Measurements from ENCODE around the gene RPS21.

The RPS21 gene

DNA sequence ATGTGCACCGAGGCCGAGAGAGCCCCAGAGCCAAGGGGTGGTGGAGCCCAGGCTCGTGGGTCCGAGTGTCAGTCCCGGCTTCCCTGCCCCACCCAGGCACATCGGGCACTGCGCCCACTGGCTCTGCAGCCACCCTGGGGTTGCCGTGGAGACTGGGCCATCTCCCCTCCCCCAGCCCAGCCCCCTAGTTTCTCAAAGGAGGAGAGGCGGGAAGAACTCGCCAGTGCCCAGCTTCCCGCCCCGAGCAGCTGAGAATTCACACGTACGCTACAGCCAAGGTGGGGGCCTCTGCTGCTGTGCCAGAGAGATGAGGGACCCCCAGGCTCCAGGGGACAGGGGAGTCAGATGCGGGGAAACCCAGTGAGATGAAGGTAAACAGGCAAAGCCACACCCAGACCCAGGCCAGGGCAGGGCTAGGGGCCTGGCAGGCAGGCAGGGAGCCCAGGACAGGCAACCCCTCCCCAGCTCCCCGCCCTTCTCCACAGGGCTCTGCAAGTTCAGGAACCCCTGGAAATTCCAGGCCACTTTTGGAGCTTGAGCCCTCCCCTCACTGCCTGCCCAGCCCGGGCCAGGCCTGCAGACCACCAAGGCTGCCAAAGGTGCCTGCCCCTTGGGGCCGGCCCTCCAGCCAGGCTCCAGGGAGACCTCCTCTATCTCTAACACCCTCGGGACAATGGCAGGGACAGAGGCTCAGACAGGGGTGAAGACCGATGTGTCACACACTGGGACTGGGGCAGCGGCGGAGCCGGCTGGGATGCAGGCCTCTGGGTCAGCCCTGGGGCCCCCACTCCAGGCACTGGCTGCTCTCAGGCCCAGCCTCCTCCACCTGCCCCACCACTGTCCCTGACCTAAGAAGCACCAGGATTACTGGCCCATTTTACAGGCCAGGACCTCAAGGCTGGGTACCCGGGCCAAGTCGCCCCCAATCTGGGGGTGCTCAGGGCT is 25.8 kb upstream of the RPS21 start:
- Histone ChIP-seq H3K9me3 (ENCODE audit: insufficient read depth, low read length) (no peaks in the 10 kb centered on the region), H3K9me2 (replicated peaks; ENCODE audit: insufficient read depth, low read length) (no peaks in the 10 kb centered on the region), H3K4me3 (ENCODE audit: insufficient read depth, low read length, poor library complexity, severe bottlenecking) (no peak overlapping the region), H3K36me3 (ENCODE audit: low read length) (no peaks in the 10 kb centered on the region), H3K27me3 (ENCODE audit: low read length) (no peaks in the 10 kb centered on the region), H3K9ac (ENCODE audit: low read length) (no peak overlapping the region), H2AFZ (ENCODE audit: low read depth, low read length, severe bottlenecking) (no peak overlapping the region), H3K27ac (ENCODE audit: low read depth, low read length) (no peak overlapping the region), H3K79me2 (ENCODE audit: insufficient read depth, low read length) (no peaks in the 10 kb centered on the region), H3F3A (ENCODE audit: insufficient read depth) (no peaks in the 10 kb centered on the region), H3K4me2 (ENCODE audit: low read depth, low read length, poor library complexity, severe bottlenecking) (no peak overlapping the region), H4K20me1 (ENCODE audit: low read depth, low read length) (no peaks in the 10 kb centered on the region)
- TF ChIP-seq, protein P1, sequence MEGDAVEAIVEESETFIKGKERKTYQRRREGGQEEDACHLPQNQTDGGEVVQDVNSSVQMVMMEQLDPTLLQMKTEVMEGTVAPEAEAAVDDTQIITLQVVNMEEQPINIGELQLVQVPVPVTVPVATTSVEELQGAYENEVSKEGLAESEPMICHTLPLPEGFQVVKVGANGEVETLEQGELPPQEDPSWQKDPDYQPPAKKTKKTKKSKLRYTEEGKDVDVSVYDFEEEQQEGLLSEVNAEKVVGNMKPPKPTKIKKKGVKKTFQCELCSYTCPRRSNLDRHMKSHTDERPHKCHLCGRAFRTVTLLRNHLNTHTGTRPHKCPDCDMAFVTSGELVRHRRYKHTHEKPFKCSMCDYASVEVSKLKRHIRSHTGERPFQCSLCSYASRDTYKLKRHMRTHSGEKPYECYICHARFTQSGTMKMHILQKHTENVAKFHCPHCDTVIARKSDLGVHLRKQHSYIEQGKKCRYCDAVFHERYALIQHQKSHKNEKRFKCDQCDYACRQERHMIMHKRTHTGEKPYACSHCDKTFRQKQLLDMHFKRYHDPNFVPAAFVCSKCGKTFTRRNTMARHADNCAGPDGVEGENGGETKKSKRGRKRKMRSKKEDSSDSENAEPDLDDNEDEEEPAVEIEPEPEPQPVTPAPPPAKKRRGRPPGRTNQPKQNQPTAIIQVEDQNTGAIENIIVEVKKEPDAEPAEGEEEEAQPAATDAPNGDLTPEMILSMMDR (IDR thresholded peaks at IDR 0.05; ENCODE audit: insufficient read depth, low read length, poor library complexity, severe bottlenecking), result no peak
- no peak for TF ChIP-seq EZH2phosphoT487 (conservative IDR thresholded peaks at IDR 0.05; ENCODE audit: low read length)

DNA sequence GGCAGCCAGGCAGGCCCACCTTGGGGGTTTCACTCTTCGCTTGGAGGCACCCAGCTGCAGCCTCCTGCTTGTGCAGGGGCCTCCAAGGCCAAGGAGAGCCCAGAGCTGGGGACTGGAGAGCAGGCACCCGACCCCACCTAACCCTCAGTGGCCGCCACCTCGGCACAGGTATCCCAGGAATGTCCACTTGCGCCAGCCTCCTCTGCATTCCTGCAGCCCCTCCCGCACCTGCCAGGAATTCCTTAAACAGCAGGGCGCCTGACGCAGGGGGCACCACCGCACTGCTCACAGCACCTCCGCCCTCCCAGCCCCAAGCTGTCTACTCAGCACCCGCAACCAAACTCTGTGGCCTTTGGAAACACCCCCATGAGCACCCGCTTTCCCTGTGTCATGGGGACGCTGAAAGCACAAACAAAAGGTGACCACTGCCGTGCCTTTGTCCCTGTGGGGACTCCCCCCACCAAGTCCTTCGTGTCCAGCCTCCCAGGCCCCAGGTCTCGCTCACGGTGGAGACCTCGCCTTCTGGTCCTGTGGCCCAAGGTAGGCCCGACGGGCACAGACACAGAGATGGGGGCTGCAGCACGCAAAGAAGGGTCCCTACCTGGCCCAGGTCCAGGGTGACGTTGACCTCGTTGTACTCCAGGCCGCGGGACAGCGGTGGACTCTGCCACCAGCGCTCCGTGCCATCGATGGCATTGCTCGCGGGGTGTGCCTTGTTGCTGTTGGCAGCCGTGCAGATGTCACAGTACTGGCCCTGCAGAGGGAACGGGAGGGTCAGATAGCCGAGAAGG is 24.9 kb upstream of the RPS21 start:
- no peak overlapping the region for H3K4me2 ChIP-seq (ENCODE audit: low read depth, low read length, poor library complexity, severe bottlenecking)
- TF ChIP-seq, protein P1 (IDR thresholded peaks at IDR 0.05; ENCODE audit: insufficient read depth, low read length, poor library complexity, severe bottlenecking), result no peak
- TF ChIP-seq EZH2phosphoT487 (conservative IDR thresholded peaks at IDR 0.05; ENCODE audit: low read length), result no peak
- no peak overlapping the region for H2AFZ ChIP-seq (ENCODE audit: low read depth, low read length, severe bottlenecking)
- H3K9ac ChIP-seq (ENCODE audit: low read length), result no peak overlapping the region
- no peak overlapping the region for H3K4me3 ChIP-seq (ENCODE audit: insufficient read depth, low read length, poor library complexity, severe bottlenecking)
- no peaks in the 10 kb centered on the region for H3K79me2 ChIP-seq (ENCODE audit: insufficient read depth, low read length)
- H3K27ac ChIP-seq (ENCODE audit: low read depth, low read length), result no peak overlapping the region
- no peaks in the 10 kb centered on the region for H3K9me3 ChIP-seq (ENCODE audit: insufficient read depth, low read length)
- H3K36me3 ChIP-seq (ENCODE audit: low read length), result no peaks in the 10 kb centered on the region
- no peaks in the 10 kb centered on the region for H3K9me2 ChIP-seq (replicated peaks; ENCODE audit: insufficient read depth, low read length)
- no peaks in the 10 kb centered on the region for H3F3A ChIP-seq (ENCODE audit: insufficient read depth)
- H4K20me1 ChIP-seq (ENCODE audit: low read depth, low read length), result no peaks in the 10 kb centered on the region
- H3K27me3 ChIP-seq (ENCODE audit: low read length), result no peaks in the 10 kb centered on the region

DNA sequence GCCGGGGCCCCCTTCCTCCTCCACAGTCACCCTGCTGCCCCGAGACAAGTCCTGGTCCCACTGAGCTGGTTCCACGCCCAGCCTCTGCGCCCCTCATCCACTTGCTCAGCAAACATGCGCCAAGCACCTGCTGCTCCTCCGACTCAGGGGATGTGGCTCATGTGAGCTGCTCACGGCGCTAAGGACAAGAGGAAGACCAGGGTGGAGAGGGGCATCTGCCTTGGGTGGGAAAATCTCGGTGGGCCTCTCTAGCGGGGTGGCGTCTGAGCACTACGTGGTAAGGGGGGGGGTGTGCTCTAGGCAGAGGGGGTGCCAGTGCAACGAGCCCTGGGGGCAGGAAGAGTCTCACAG is 24.3 kb upstream of the RPS21 start:
- Histone ChIP-seq H3K27ac (ENCODE audit: low read depth, low read length) (no peak overlapping the region), H3K27me3 (ENCODE audit: low read length) (no peaks in the 10 kb centered on the region), H3K36me3 (ENCODE audit: low read length) (no peaks in the 10 kb centered on the region), H4K20me1 (ENCODE audit: low read depth, low read length) (no peaks in the 10 kb centered on the region), H2AFZ (ENCODE audit: low read depth, low read length, severe bottlenecking) (no peak overlapping the region), H3F3A (ENCODE audit: insufficient read depth) (no peaks in the 10 kb centered on the region), H3K9me3 (ENCODE audit: insufficient read depth, low read length) (no peaks in the 10 kb centered on the region), H3K4me3 (ENCODE audit: insufficient read depth, low read length, poor library complexity, severe bottlenecking) (no peak overlapping the region), H3K9ac (ENCODE audit: low read length) (no peak overlapping the region), H3K9me2 (replicated peaks; ENCODE audit: insufficient read depth, low read length) (no peaks in the 10 kb centered on the region), H3K4me2 (ENCODE audit: low read depth, low read length, poor library complexity, severe bottlenecking) (no peak overlapping the region), H3K79me2 (ENCODE audit: insufficient read depth, low read length) (no peaks in the 10 kb centered on the region)
- TF ChIP-seq, protein P1 (IDR thresholded peaks at IDR 0.05; ENCODE audit: insufficient read depth, low read length, poor library complexity, severe bottlenecking), result no peak
- no peak for TF ChIP-seq EZH2phosphoT487 (conservative IDR thresholded peaks at IDR 0.05; ENCODE audit: low read length)
